Measurements from ENCODE around the gene IL15RA.
"Not testable (repeated sequence)": the region's sequence is repeated elsewhere in the genome, so short reads cannot be mapped to it uniquely, and the experiment has no call there.

IL15RA gene

GRCh38 chr10:5946786-5947185, 30.6 kb downstream of the IL15RA start:
- Histone ChIP-seq H3K36me3 (ENCODE audit: control insufficient read depth in 1 of 2, insufficient read depth in 2 of 2, low read length in 2 of 2) (no peaks in the 10 kb centered on the region), H3K9me3 (ENCODE audit: control insufficient read depth in 1 of 2, low read length in 2 of 2) (no peaks in the 10 kb centered on the region), H3K27me3 (ENCODE audit: low read depth, low read length) (no peaks in the 10 kb centered on the region), H3K27ac (ENCODE audit: low read length) (no peak overlapping the region), H3K4me3 (ENCODE audit: low read depth in 1 of 2, low read length in 2 of 2) (no peak overlapping the region), H3K4me1 (ENCODE audit: control insufficient read depth in 1 of 2, insufficient read depth in 2 of 2, low read length in 2 of 2) (peaks cover 6 to 15% of the 10 kb centered on the region in 2 donors)

- H3K36me3 ChIP-seq (ENCODE audit: control insufficient read depth in 1 of 2, insufficient read depth in 2 of 2, low read length in 2 of 2); H3K9me3 ChIP-seq (ENCODE audit: control insufficient read depth in 1 of 2, low read length in 2 of 2); H3K4me3 ChIP-seq (ENCODE audit: low read depth in 1 of 2, low read length in 2 of 2); H3K27me3 ChIP-seq (ENCODE audit: low read depth, low read length): not testable (repeated sequence)
- peaks cover 6 to 15% of the 10 kb centered on the region in 2 donors for H3K4me1 ChIP-seq (ENCODE audit: control insufficient read depth in 1 of 2, insufficient read depth in 2 of 2, low read length in 2 of 2)
- H3K27ac ChIP-seq (ENCODE audit: low read length): peak overlapping the region; percentile 88
Observed at GRCh38 chr10:5946419-5946775, 30.9 kb downstream of the IL15RA start.

- H3K36me3 ChIP-seq (ENCODE audit: control insufficient read depth in 1 of 2, insufficient read depth in 2 of 2, low read length in 2 of 2): no peaks in the 10 kb centered on the region
- H3K27me3 ChIP-seq (ENCODE audit: low read depth, low read length): no peaks in the 10 kb centered on the region
- H3K9me3 ChIP-seq (ENCODE audit: control insufficient read depth in 1 of 2, low read length in 2 of 2): no peaks in the 10 kb centered on the region
- H3K4me1 ChIP-seq (ENCODE audit: control insufficient read depth in 1 of 2, insufficient read depth in 2 of 2, low read length in 2 of 2): peaks cover 6 to 15% of the 10 kb centered on the region in 2 donors
- peak overlapping the region; percentile 38 to 48 for H3K4me3 ChIP-seq (ENCODE audit: low read depth in 1 of 2, low read length in 2 of 2)
- peak overlapping the region; percentile 88 for H3K27ac ChIP-seq (ENCODE audit: low read length)
Observed at GRCh38 chr10:5945561-5946418, 31.6 kb downstream of the IL15RA start.

GRCh38 chr10:5945190-5945509, 32.2 kb downstream of the IL15RA start:
- peak overlapping the region; percentile 38 to 48 for H3K4me3 ChIP-seq (ENCODE audit: low read depth in 1 of 2, low read length in 2 of 2)
- no peaks in the 10 kb centered on the region for H3K36me3 ChIP-seq (ENCODE audit: control insufficient read depth in 1 of 2, insufficient read depth in 2 of 2, low read length in 2 of 2)
- no peaks in the 10 kb centered on the region for H3K27me3 ChIP-seq (ENCODE audit: low read depth, low read length)
- H3K4me1 ChIP-seq (ENCODE audit: control insufficient read depth in 1 of 2, insufficient read depth in 2 of 2, low read length in 2 of 2): peaks cover 6 to 15% of the 10 kb centered on the region in 2 donors
- no peaks in the 10 kb centered on the region for H3K9me3 ChIP-seq (ENCODE audit: control insufficient read depth in 1 of 2, low read length in 2 of 2)
- H3K27ac ChIP-seq (ENCODE audit: low read length): peak overlapping the region; percentile 88

DNA sequence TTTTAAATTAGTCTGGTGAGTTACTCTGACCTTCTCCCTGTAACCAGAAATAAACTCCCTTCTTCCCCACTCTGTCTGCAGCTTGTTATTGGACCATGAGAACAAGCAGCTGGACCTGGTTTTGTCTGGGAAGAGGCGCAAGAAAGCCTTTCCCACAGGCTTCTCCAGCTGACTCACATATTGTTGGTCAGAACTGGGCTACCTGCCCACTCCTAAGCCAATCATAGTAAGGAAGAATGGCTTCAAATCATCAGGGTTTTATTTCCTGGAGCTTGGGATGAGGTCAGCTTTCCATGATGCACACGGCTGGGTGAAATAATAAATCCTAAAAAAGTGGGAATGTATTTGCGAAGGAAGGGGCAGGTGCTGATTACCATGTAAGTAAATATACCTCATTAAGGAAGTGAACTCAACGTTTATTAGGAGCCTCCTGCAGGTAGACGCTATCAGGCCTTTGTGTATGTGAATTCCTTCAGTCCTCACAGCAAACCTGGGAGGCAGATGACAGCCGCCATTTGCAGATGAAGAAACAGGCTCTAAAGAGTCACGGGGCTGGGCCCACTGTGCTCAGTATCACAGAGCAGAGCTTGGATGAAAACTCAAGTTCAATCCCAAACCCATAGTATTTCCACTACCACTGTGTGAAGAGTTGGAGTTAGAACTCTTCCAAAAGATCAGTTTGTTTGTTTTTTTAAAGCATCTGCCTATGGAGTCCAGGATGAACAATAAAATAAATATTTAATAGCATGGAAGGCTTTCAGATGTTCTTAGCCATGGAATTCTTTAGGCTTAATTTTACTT, 32.8 kb downstream of the IL15RA start:
- Histone ChIP-seq H3K27ac (ENCODE audit: low read length) (peak overlapping the region; percentile 88), H3K27me3 (ENCODE audit: low read depth, low read length) (no peaks in the 10 kb centered on the region), H3K4me1 (ENCODE audit: control insufficient read depth in 1 of 2, insufficient read depth in 2 of 2, low read length in 2 of 2) (peaks cover 6 to 15% of the 10 kb centered on the region in 2 donors), H3K9me3 (ENCODE audit: control insufficient read depth in 1 of 2, low read length in 2 of 2) (no peaks in the 10 kb centered on the region), H3K4me3 (ENCODE audit: low read depth in 1 of 2, low read length in 2 of 2) (peak overlapping the region; percentile 38 to 48), H3K36me3 (ENCODE audit: control insufficient read depth in 1 of 2, insufficient read depth in 2 of 2, low read length in 2 of 2) (no peaks in the 10 kb centered on the region)

GRCh38 chr10:5943536-5943935, 33.8 kb downstream of the IL15RA start:
- H3K4me1 ChIP-seq (ENCODE audit: control insufficient read depth in 1 of 2, insufficient read depth in 2 of 2, low read length in 2 of 2): peaks cover 6 to 10% of the 10 kb centered on the region in 2 donors

DNA sequence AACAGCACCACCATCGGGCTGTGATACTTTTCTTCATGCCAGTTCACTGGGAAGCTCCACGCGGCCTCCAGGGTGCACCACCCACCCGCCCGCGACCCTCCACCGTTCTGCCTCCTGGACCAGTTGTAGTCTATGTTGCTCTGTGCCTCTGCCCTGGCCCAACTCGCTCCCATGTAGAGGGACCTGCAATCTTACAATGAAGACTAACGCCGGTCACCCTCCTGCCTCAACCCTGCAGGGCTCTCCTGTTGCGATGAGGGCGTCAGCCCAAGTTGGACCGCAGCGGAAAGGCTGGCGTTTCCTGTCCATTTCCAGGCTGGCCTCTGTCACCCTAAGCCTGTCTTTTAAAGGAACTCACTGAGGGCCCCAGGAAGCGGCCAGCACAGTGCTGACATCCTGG, 34.9 kb downstream of the IL15RA start:
- peaks cover 7 to 14% of the 10 kb centered on the region in 2 donors for H3K36me3 ChIP-seq (ENCODE audit: control insufficient read depth in 1 of 2, insufficient read depth in 2 of 2, low read length in 2 of 2)
- H3K9me3 ChIP-seq (ENCODE audit: control insufficient read depth in 1 of 2, low read length in 2 of 2): no peaks in the 10 kb centered on the region
- no peaks in the 10 kb centered on the region for H3K27me3 ChIP-seq (ENCODE audit: low read depth, low read length)
- H3K4me3 ChIP-seq (ENCODE audit: low read depth in 1 of 2, low read length in 2 of 2): no peak overlapping the region
- H3K4me1 ChIP-seq (ENCODE audit: control insufficient read depth in 1 of 2, insufficient read depth in 2 of 2, low read length in 2 of 2): peaks cover 6 to 10% of the 10 kb centered on the region in 2 donors
- peak overlapping the region; percentile 39 for H3K27ac ChIP-seq (ENCODE audit: low read length)

More at GRCh38 chr10:5943536-5943935, 33.8 kb downstream of the IL15RA start:
- no peaks in the 10 kb centered on the region for H3K27me3 ChIP-seq (ENCODE audit: low read depth, low read length)
- H3K9me3 ChIP-seq (ENCODE audit: control insufficient read depth in 1 of 2, low read length in 2 of 2): no peaks in the 10 kb centered on the region
- peaks cover 0 to 4% of the 10 kb centered on the region in 2 donors for H3K36me3 ChIP-seq (ENCODE audit: control insufficient read depth in 1 of 2, insufficient read depth in 2 of 2, low read length in 2 of 2)
- H3K27ac ChIP-seq (ENCODE audit: low read length): peak overlapping the region; percentile 88
- no peak overlapping the region for H3K4me3 ChIP-seq (ENCODE audit: low read depth in 1 of 2, low read length in 2 of 2)

DNA sequence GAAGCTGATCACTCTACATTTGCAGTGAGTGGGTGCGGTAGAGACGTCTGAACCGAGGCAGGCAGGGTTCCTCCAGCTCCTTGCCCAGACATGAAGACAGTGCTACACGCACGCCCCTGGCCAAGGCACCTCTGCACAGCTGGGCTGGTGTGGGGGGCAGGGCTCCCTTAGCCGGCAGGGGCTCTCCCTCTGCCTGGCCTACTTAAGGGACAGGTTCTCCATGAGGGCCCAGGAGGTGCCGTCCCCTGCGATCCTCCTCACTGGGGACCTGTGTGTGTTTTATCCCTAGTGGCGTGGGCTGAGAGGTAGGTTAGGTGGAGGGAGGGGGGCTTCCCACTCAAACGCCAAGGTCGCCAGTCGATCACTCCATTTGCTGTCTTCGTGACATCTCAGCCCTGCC, 35.3 kb downstream of the IL15RA start:
- Histone ChIP-seq H3K4me3 (ENCODE audit: low read depth in 1 of 2, low read length in 2 of 2) (no peak overlapping the region), H3K36me3 (ENCODE audit: control insufficient read depth in 1 of 2, insufficient read depth in 2 of 2, low read length in 2 of 2) (peaks cover 11 to 16% of the 10 kb centered on the region in 2 donors), H3K27me3 (ENCODE audit: low read depth, low read length) (no peaks in the 10 kb centered on the region), H3K27ac (ENCODE audit: low read length) (peak overlapping the region; percentile 39), H3K4me1 (ENCODE audit: control insufficient read depth in 1 of 2, insufficient read depth in 2 of 2, low read length in 2 of 2) (peaks cover 6 to 10% of the 10 kb centered on the region in 2 donors), H3K9me3 (ENCODE audit: control insufficient read depth in 1 of 2, low read length in 2 of 2) (no peaks in the 10 kb centered on the region)

DNA sequence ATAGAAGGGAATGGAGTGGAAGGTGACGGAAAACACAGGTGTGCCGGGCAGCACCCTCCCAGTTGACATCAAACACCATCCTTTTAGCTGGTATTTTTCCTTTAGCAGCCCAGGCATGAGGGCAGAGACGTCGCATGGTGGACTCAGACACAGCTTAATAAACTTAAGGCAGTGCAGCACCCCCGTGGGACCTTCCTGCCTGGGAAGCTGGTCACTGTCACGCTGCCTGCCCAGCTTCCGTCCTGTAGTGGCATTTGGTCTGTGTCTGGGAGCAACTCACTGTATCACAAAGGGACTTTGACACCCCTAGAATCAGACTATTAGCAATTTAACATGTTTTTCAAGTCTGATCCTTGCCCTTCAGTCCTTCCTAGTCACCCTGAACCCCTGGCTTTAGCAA, 35.8 kb downstream of the IL15RA start:
- Histone ChIP-seq H3K4me1 (ENCODE audit: control insufficient read depth in 1 of 2, insufficient read depth in 2 of 2, low read length in 2 of 2) (peaks cover 6% of the 10 kb centered on the region in 2 donors), H3K9me3 (ENCODE audit: control insufficient read depth in 1 of 2, low read length in 2 of 2) (no peaks in the 10 kb centered on the region), H3K4me3 (ENCODE audit: low read depth in 1 of 2, low read length in 2 of 2) (no peak overlapping the region), H3K27ac (ENCODE audit: low read length) (no peak overlapping the region), H3K36me3 (ENCODE audit: control insufficient read depth in 1 of 2, insufficient read depth in 2 of 2, low read length in 2 of 2) (peaks cover 16 to 20% of the 10 kb centered on the region in 2 donors), H3K27me3 (ENCODE audit: low read depth, low read length) (no peaks in the 10 kb centered on the region)

- H3K9me3 ChIP-seq (ENCODE audit: control insufficient read depth in 1 of 2, low read length in 2 of 2): no peaks in the 10 kb centered on the region
- peaks cover 5 to 6% of the 10 kb centered on the region in 2 donors for H3K4me1 ChIP-seq (ENCODE audit: control insufficient read depth in 1 of 2, insufficient read depth in 2 of 2, low read length in 2 of 2)
- no peak overlapping the region for H3K27ac ChIP-seq (ENCODE audit: low read length)
- H3K36me3 ChIP-seq (ENCODE audit: control insufficient read depth in 1 of 2, insufficient read depth in 2 of 2, low read length in 2 of 2): peaks cover 21 to 26% of the 10 kb centered on the region in 2 donors
- no peaks in the 10 kb centered on the region for H3K27me3 ChIP-seq (ENCODE audit: low read depth, low read length)
- H3K4me3 ChIP-seq (ENCODE audit: low read depth in 1 of 2, low read length in 2 of 2): no peak overlapping the region
Observed at GRCh38 chr10:5940807-5941218, 36.5 kb downstream of the IL15RA start.

- H3K27ac ChIP-seq (ENCODE audit: low read length): no peak overlapping the region
- no peak overlapping the region for H3K4me3 ChIP-seq (ENCODE audit: low read depth in 1 of 2, low read length in 2 of 2)
- no peaks in the 10 kb centered on the region for H3K27me3 ChIP-seq (ENCODE audit: low read depth, low read length)
- H3K9me3 ChIP-seq (ENCODE audit: control insufficient read depth in 1 of 2, low read length in 2 of 2): no peaks in the 10 kb centered on the region
- peaks cover under 1 to 1% of the 10 kb centered on the region in 2 donors for H3K4me1 ChIP-seq (ENCODE audit: control insufficient read depth in 1 of 2, insufficient read depth in 2 of 2, low read length in 2 of 2)
- H3K36me3 ChIP-seq (ENCODE audit: control insufficient read depth in 1 of 2, insufficient read depth in 2 of 2, low read length in 2 of 2): peaks cover 34 to 35% of the 10 kb centered on the region in 2 donors
Observed at GRCh38 chr10:5938291-5938690, 39.1 kb downstream of the IL15RA start.
